Activated CD4-positive, alpha-beta T cell treated with anti-CD3 and anti-CD28 coated beads for 48 hours (primary cell): Measurements from ENCODE around the gene CTIF.

Experiments
- DNase-seq: peaks from one replicate; pipeline ENCODE4 v3.0.0-alpha.2; 2020

The CTIF gene

GRCh38 chr18:48841381-48842258 lies 302.8 kb downstream of the CTIF start:
- DNase-seq = no peak

GRCh38 chr18:48842259-48843061 lies 303.6 kb downstream of the CTIF start:
- peak; percentile 29 for DNase-seq

GRCh38 chr18:48843162-48843561 lies 304.3 kb downstream of the CTIF start:
- no peak for DNase-seq

DNA sequence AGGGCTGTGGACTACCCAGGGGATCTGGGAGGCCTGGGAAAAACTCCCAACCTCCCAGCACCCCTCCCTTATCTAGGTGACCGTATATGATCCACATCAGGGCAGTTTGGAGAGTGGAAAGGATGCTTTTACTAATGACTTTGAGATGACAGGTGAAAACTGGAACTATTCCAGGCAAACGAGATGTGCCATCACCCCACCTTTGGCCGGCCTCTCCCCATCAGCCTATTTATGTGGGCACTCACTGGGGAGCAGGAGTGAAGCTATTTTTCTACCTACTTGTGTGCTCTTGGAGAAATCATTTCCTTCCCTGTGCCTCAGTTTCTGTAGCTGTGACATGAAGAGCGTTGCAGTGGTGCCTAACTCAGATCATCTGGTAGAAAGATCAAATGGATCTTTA lies 304.8 kb downstream of the CTIF start:
- DNase-seq = no peak

GRCh38 chr18:48844271-48844670 lies 305.4 kb downstream of the CTIF start:
- no peak for DNase-seq

GRCh38 chr18:48845174-48845573 lies 306.3 kb downstream of the CTIF start:
- DNase-seq = no peak

DNA sequence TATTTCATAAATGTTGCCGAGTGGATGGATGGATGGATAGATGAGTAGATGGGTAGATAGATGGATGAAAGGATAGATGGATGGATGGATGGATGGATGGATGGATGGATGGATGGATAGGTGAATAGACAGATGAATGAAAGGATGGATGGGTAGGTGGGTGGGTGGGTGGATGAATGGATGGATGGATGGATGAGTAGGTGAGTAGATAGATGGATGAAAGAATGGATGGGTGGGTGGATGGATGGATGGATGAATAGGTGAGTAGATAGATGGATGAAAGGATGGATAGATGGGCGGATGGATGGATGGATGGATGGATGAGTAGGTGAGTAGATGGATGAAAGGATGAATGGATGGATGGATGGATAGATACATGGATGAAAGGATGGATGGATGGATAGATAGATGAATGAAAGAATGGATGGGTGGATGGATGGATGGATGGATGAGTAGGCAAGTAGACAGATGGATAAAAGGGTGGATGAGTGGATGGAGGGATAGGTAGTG lies 307.6 kb downstream of the CTIF start:
- no peak for DNase-seq

- DNase-seq = no peak
Observed at GRCh38 chr18:48847807-48848486, 309.1 kb downstream of the CTIF start.

DNA sequence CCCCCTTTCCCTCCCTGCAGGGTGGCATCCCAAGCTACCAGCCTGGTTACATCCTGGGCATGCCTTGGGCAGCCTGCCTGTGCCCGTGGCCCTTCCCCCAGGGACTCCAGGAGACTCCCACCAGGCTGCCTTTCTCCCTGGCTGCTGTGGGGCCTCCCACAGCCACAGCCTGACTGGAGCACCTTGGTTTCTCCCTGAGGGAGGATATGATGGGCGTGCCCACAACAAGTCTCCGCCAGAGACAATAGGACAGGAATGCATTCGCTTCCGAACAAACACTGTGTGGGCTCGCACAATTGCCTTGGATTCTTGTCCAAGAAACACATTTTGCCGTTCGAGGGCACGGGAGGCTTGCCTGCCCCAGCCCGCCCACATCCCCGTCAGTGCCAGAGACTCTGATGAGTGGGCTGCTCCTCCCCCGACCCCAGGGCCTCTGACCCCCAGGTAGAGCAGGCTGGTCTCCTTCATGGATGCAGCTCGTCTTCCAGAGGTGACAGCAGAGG lies 309.9 kb downstream of the CTIF start:
- DNase-seq = no peak

DNA sequence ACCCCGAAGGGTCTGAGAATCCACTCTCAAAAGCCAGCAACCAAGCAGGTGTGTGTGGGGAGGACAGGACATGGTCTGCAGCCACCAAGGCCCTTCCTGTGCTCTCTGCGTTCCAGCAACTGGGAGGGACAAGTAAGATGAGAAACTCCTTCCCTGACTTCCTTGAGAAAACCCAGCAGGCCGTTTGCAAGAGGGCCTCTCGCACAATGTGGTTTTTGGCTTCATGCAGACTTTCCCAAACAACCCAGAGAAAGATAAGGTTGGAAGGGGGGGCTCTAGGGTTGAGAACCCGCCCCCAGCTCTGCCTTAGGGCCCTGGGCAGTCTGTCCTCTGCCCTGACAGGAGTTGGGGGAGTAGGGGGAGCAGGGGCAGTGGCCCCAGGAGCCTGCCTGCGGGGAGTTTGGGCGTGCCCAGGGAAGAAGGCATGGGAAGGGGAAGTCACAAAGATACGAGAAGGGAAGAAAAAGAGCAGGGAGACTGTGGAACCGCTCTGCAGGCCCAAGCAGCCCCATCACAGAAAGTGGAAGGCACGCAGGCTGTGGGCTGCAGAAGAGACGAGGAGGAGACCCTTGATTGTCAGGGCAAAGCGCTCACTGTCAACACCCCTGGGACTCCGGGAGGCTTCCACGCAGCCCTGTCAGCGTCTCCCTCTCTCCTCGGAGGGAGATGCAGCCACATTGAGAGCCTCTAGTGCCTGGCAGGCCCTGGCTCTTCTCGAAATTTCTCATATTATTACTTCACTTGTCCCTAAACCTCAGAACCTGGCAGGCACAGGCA lies 312.2 kb downstream of the CTIF start:
- no peak for DNase-seq

GRCh38 chr18:48851599-48851960 lies 312.7 kb downstream of the CTIF start:
- DNase-seq = no peak

DNA sequence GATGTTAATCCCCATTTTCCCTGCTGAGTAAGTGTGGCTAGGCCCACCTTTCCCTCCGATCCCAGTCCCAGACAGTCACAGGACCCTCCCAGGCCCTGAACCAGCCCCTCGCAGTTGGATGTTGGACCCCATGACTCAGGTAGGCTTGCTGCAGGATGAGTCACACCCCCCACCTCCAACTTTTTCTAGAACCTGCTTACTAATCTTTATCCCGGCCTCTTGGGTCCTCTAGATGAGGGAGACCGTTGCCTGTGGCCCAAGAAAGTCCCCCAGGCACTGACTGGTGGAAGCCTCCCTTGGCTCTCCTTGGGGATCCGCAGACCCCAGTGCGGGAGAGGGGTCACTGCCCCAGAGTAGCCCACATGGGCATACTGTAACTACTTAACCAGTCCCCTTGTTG lies 313.5 kb downstream of the CTIF start:
- DNase-seq = peak; percentile 26

DNA sequence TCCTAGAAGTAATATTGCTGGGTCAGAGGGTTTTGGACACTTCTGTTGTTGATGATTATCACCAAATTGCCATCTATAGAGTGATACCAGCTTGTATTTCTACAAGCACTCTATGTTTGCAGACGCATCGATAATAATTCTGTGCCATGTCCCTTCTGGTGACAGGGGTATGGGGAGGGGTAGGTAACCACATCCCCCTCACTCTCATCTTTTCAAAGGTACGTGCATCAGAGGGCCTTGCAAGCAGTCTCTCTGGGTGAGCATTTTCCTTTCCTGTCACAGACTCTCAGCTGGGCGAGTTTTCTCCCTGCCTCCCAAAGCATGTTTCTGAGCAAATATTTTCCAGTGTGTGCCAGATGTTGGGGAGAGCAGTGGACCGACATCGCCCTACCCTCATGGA lies 314.0 kb downstream of the CTIF start:
- no peak for DNase-seq

DNA sequence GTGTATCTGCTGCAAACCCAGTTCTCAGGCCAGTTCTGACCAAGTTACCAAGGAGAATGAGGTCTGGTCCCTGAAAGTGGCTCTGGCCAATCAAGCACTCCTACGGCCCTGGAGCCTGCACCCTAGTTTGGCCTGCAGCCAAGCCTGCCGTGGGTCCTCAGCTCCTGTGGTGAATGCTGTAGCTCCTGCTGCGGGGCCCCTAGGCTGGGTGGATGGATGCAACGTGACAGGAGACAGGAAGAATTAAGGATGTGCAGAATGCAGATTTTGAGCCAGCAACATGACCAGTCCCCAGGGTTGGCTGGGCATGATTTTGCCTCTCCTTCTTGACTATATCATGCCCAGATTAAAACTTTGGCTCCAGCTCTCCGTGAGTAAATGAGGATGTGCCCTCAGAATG lies 314.8 kb downstream of the CTIF start:
- DNase-seq = no peak

GRCh38 chr18:48854780-48855179 lies 315.9 kb downstream of the CTIF start:
- no peak for DNase-seq

DNA sequence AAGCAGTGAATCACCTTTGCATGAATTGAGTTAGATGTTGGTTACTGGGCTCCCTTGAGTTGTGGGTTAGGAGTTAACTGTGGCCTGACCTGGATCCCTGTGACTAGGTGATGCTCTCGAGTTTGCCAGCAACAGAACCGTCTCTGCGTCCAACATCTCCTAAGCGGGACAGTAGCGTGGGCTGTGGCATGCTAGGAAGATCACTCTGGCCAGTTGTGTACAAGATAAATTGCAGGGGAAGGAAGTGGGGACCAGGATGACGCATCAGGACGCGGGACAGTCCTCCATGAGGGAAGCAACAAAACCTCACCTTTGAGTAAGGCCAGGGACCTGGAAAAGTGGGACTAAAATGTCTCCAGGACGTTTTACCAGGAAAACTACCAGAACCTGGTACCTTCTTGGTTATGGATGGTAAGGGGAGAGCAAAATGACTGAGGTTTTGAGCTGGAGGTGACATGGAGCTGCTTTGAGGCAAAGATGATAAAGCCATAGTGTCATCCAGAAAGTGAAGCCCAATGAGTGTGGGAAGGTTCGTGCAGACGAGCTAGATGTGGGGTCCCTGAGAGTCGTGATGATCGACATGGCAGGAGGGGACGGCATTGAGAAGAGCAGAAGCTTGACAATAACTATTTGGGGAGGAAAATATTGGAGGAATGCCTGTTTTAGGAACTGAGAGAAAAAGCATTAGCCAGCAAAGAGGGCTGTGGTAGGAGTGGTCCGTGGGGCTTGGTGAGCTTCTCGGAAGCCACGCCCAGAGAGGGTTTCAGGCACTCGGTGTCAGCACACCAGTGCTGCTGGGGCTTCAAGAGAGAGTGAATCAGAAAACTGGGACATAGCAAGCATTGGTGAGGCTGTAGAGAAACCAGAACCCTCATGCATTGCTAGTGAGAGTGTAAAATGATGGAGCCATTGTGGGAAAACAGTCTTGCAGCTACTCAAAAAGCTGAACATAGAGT lies 316.9 kb downstream of the CTIF start:
- no peak for DNase-seq

DNA sequence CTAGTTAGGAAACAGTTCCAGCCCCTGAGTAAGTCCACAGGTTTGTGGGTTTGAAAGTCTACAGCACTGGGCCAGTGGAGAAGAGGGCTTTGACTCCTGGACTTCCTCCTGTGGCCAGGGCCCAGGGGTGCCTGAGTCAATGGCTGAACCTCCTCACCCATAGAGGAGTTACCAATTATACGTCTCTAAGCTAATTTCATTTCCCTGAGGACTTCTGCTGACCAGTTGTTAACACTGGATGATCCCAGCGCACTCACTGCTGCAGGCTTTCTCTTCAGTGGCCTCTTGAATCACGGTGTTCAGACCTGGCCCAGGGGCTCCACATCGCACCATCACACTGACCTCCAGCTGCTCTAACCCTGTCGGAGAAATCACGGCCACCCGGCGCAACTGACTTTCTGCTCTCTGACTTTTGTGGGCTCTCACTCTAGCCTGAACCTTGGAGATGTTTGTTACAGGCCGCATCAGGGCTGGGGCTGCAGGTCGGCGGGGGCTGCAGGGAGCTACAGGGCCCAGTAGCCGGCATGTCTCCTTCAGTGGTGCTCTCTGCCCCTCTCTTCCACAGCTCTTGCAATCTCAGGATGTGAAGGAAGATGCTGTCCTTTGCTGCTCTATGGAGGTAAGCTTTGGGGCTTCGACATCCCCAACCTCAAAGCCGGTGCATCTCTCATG lies 318.3 kb downstream of the CTIF start:
- no peak for DNase-seq

DNA sequence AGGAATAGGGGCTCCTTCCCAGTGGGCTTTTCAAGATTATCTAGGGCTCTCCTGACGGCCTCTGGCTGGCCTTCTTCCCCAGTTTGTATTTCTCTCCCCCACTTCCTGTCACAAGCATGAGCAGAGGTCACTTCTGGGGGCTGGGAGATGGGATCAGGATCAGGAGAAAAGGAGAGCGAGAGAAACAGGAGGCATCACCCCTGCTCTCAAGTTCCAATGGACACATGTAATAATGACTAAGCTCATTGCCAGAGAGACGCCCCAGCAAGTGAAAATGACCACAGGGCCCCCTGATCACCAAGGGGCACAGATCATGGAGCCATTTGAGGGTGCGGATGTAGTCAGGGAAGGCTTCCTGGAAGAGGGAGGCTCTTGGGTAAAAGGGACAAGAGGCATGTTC lies 319.8 kb downstream of the CTIF start:
- no peak for DNase-seq

GRCh38 chr18:48859311-48860268 lies 320.8 kb downstream of the CTIF start:
- DNase-seq = no peak
